CD4-positive, alpha-beta memory T cell (primary cell): Measurements from ENCODE around the gene TIGD1. TPM values are rescaled to one million over a fixed set of nuclear protein-coding genes. Genes with fewer than 3 reads are reported as not detected.
A peak's percentile ranks its signal among the peaks of the same experiment; 100 is the strongest.

Experiments used
- CTCF ChIA-PET: fragments of 350-600 bp; sonication (Branson Sonifier 250); formaldehyde crosslinking; loops from one replicate; lab custom pipeline; 2021; ENCODE audit warnings: inconsistent platforms; ENCODE audit not compliant: partially characterized antibody; lab: Charles Lee
- POLR2A ChIA-PET: fragments of 350-600 bp; sonication (Branson Sonifier 250); formaldehyde crosslinking; loops from one replicate; lab custom pipeline; 2021; ENCODE audit not compliant: partially characterized antibody; lab: Charles Lee
- DNase-seq, 5 donors: peaks; one replicate each; pipeline versions ENCODE4 v3.0.0 to v3.0.0-alpha.2; 2020 to 2022; ENCODE audit warnings: mixed read lengths in 1 of 5
- H3K27ac ChIP-seq: one replicate; pipeline ENCODE4 v1.7.0; 2013; ENCODE audit warnings: low read depth, low read length
- H3K27me3 ChIP-seq: 2 replicates; pipeline ENCODE4 v1.7.0; 2013; ENCODE audit warnings: mild to moderate bottlenecking, low read length, moderate library complexity; ENCODE audit not compliant: insufficient read depth
- H3K36me3 ChIP-seq: 2 replicates; pipeline ENCODE4 v1.7.0; 2013; ENCODE audit warnings: mild to moderate bottlenecking, low read length, moderate library complexity; ENCODE audit not compliant: insufficient read depth
- H3K4me1 ChIP-seq: 2 replicates; pipeline ENCODE4 v1.7.0; 2013; ENCODE audit warnings: mild to moderate bottlenecking, low read length, moderate library complexity; ENCODE audit not compliant: insufficient read depth
- H3K4me3 ChIP-seq, 2 donors: one replicate each; pipeline ENCODE4 v1.7.0; 2013; ENCODE audit warnings: low read length in 2 of 2, mild to moderate bottlenecking in 1 of 2
- H3K9me3 ChIP-seq, 2 donors: one replicate each; pipeline ENCODE4 v1.7.0; 2013; ENCODE audit warnings: low read length in 2 of 2, control low read depth in 1 of 2; ENCODE audit not compliant: control insufficient read depth in 1 of 2
- H3K27ac Mint-ChIP-seq, 7 donors: one replicate each; pipeline ENCODE4 v1.8.0; 2020 to 2021; ENCODE audit warnings: mixed read lengths in 7 of 7, mild to moderate bottlenecking in 6 of 7, inconsistent platforms in 3 of 7, moderate library complexity in 3 of 7
- H3K27me3 Mint-ChIP-seq, 2 donors: one replicate each; pipeline ENCODE4 v1.8.0; 2020 to 2021; ENCODE audit warnings: mixed read lengths in 2 of 2
- H3K36me3 Mint-ChIP-seq, 2 donors: one replicate each; pipeline ENCODE4 v1.8.0; 2020 to 2021; ENCODE audit warnings: mixed read lengths in 2 of 2, inconsistent platforms in 1 of 2, mild to moderate bottlenecking in 1 of 2
- H3K4me1 Mint-ChIP-seq, 4 donors: one replicate each; pipeline ENCODE4 v1.8.0; 2020 to 2021; ENCODE audit warnings: mixed read lengths in 4 of 4, mild to moderate bottlenecking in 1 of 4
- H3K4me3 Mint-ChIP-seq, 8 donors: one replicate each; pipeline ENCODE4 v1.8.0; 2020 to 2021; ENCODE audit warnings: mixed read lengths in 8 of 8, mild to moderate bottlenecking in 7 of 8, moderate library complexity in 6 of 8, inconsistent platforms in 3 of 8
- H3K9me3 Mint-ChIP-seq, 8 donors: one replicate each; pipeline ENCODE4 v1.8.0; 2020 to 2021; ENCODE audit warnings: mixed read lengths in 8 of 8, mild to moderate bottlenecking in 5 of 8, inconsistent platforms in 3 of 8, moderate library complexity in 1 of 8
- intact Hi-C: fragments of 100-400 bp; cut with micrococcal nuclease; formaldehyde crosslinking; loops from one replicate; pipeline ENCODE4 v1.15.1; 2023
- polyA plus RNA-seq, 2 donors: library from polyadenylated mRNA; unstranded; fragments of 300-500 nt; fragmentation: Illumina TruSeq; gene quantifications; one replicate each; pipeline ENCODE4 v1.2.3, GENCODE V29; 2021
- total RNA-seq, 2 experiments: library from RNA; stranded (reverse); gene quantifications; one replicate each; pipeline ENCODE4 v1.2.3, GENCODE V29; 2021

The TIGD1 gene
- total and polyA plus RNA-seq, 4 experiments from 2014 or later = 11.8 to 19.3 (median 15.8) TPM

DNA sequence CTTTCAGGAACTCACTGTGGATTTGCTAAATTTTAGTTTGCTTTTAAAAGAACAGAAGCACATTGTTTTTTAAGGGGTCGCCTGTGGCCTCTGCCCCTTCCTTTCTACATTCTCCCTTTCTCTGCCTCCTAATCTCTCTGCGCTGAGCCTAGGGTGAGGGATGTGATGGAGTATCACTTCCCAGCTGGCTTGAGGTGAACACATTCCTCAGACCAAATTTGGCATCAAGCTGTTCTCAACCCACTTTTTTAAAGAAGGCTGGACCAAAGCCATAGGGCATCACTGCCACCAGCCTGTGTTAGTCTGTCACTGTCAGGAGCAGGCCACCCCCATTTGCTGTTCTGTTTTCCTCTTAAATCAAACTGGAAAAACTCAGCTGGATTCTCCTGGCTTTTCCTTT is 27.5 kb upstream of the TIGD1 start:
- Mint-ChIP-seq H3K4me1 (peaks cover 0 to 2% (median 0%) of the 10 kb centered on the region in 4 donors), H3K9me3 (peaks cover 0 to 2% (median 0%) of the 10 kb centered on the region in 8 donors), H3K27me3 (no peaks in the 10 kb centered on the region), H3K27ac (peak overlapping the region in 1 of 7 donors; percentile 74), H3K4me3 (no peak overlapping the region), H3K36me3 (peaks cover 59 to 74% of the 10 kb centered on the region in 2 donors)
- H3K27ac ChIP-seq = no peak overlapping the region
- no peaks in the 10 kb centered on the region for H3K4me1 ChIP-seq
- POLR2A ChIA-PET = interaction anchor here (1.8 kb wide), 1 partner anchor 27 kb away, joined by 6 read pairs; the partner anchor contains the start of genes EIF4E2 and TIGD1
- CTCF ChIA-PET = interaction anchor here (1.5 kb wide), 1 partner anchor 9 kb away, joined by 3 read pairs; no protein-coding TSS in a partner anchor
- no peaks in the 10 kb centered on the region for H3K9me3 ChIP-seq
- DNase-seq = no peak
- H3K27me3 ChIP-seq = no peaks in the 10 kb centered on the region
- intact Hi-C loops = no loop called here
- H3K36me3 ChIP-seq = peaks cover 29% of the 10 kb centered on the region
- H3K4me3 ChIP-seq = no peak overlapping the region

DNA sequence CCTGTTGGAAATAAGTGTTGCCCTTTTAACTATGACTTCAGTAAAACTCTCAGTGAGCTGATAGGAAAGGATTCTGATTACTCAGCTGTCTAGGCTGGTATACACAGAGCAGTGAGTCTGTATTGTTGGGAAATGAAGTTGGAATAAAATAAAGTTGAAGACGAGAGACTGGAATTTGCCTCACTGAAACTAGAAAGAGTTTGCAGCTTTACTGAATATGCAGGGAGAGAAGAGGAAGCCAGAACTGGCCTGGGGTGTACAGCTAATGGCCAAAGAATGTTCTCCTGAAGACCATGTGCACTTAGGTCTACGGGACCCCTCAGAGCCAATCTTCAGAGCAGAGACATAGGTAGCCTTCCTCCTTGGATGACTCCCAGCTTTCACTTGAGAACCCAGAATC is 26.6 kb upstream of the TIGD1 start:
- peaks cover 51 to 71% of the 10 kb centered on the region in 2 donors for H3K36me3 Mint-ChIP-seq
- POLR2A ChIA-PET = interaction anchor here (1.8 kb wide), 1 partner anchor 26 kb away, joined by 6 read pairs; the partner anchor contains the start of genes EIF4E2 and TIGD1
- H3K4me3 Mint-ChIP-seq = no peak overlapping the region
- H3K9me3 Mint-ChIP-seq = no peaks in the 10 kb centered on the region
- no peaks in the 10 kb centered on the region for H3K27me3 Mint-ChIP-seq
- intact Hi-C loops = no loop called here
- no peak for DNase-seq
- Histone ChIP-seq H3K36me3 (peaks cover 31% of the 10 kb centered on the region), H3K27ac (no peak overlapping the region), H3K4me3 (no peak overlapping the region), H3K9me3 (no peaks in the 10 kb centered on the region), H3K27me3 (no peaks in the 10 kb centered on the region), H3K4me1 (no peaks in the 10 kb centered on the region)
- peak overlapping the region in 1 of 7 donors; percentile 25 for H3K27ac Mint-ChIP-seq
- CTCF ChIA-PET = no interaction called here
- H3K4me1 Mint-ChIP-seq = peaks cover 0 to 2% (median 0%) of the 10 kb centered on the region in 4 donors

DNA sequence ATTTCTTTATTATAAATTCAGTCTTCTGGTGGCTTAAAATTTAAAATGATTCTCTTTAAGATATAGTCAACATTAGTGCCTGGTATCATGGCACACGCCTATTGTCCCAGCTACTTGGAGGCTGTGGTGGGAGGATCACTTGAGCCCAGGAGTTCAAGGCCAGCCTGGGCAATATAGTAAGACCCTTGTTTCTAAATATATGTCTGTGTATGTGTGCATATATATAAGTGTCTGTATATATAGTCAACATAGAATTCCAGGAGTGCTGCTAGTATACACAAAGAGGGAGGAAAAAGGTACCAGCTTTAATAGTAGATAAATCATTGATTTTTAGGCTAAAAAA is 25.0 kb upstream of the TIGD1 start:
- Histone ChIP-seq H3K36me3 (peaks cover 28% of the 10 kb centered on the region), H3K27me3 (no peaks in the 10 kb centered on the region), H3K27ac (no peak overlapping the region), H3K4me3 (no peak overlapping the region), H3K4me1 (no peaks in the 10 kb centered on the region), H3K9me3 (no peaks in the 10 kb centered on the region)
- POLR2A ChIA-PET = no interaction called here
- H3K36me3 Mint-ChIP-seq = peaks cover 51 to 71% of the 10 kb centered on the region in 2 donors
- H3K4me3 Mint-ChIP-seq = no peak overlapping the region
- H3K27me3 Mint-ChIP-seq = no peaks in the 10 kb centered on the region
- H3K27ac Mint-ChIP-seq = no peak overlapping the region
- no peak for DNase-seq
- intact Hi-C loops = no loop called here
- H3K9me3 Mint-ChIP-seq = no peaks in the 10 kb centered on the region
- CTCF ChIA-PET = no interaction called here
- H3K4me1 Mint-ChIP-seq = peaks cover 0 to 2% (median 0%) of the 10 kb centered on the region in 4 donors

DNA sequence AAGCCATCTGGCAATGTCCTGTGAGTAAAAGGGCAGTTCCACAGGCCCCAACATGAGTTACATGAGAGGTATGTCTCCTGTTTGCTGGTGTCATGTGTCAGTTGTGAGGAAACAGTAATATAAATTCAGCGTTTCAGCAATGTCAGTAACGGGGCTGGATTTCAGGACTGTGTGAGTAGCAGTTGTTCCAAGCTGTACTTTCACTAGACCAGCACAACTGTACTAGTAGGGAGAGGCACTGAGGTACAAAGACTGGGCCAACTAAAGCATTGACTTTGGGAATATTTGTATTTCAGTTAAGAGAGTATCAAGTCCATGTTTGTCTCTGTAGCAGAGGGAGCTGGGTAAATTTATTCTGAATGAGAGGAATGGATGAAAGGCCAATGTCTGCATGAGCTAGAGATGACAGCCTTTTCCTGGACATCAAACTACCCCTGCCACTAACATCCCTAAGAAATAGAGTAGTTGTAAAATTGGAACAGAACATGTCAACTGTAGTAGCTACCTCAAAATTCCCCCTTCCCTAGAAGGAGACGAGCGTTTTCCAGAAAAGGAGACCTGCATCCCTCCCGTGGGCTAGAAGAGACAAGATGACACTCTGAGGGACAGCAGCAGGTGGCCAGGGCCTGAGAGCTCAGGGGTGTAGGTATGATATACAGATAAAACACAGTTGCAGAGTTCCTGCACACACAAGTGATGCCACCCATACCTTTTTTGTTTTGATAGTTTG is 24.5 kb upstream of the TIGD1 start:
- H3K9me3 ChIP-seq = no peaks in the 10 kb centered on the region
- Mint-ChIP-seq H3K27ac (peak overlapping the region in 1 of 7 donors; percentile 46), H3K9me3 (no peaks in the 10 kb centered on the region), H3K4me3 (no peak overlapping the region), H3K4me1 (peaks cover 0 to 4% (median 0%) of the 10 kb centered on the region in 4 donors), H3K36me3 (peaks cover 51 to 73% of the 10 kb centered on the region in 2 donors), H3K27me3 (no peaks in the 10 kb centered on the region)
- H3K27me3 ChIP-seq = no peaks in the 10 kb centered on the region
- ChIA-PET CTCF (no interaction called here), POLR2A (no interaction called here)
- H3K27ac ChIP-seq = no peak overlapping the region
- intact Hi-C loops = no loop called here
- peaks cover 31% of the 10 kb centered on the region for H3K36me3 ChIP-seq
- no peaks in the 10 kb centered on the region for H3K4me1 ChIP-seq
- DNase-seq = no peak
- H3K4me3 ChIP-seq = no peak overlapping the region

DNA sequence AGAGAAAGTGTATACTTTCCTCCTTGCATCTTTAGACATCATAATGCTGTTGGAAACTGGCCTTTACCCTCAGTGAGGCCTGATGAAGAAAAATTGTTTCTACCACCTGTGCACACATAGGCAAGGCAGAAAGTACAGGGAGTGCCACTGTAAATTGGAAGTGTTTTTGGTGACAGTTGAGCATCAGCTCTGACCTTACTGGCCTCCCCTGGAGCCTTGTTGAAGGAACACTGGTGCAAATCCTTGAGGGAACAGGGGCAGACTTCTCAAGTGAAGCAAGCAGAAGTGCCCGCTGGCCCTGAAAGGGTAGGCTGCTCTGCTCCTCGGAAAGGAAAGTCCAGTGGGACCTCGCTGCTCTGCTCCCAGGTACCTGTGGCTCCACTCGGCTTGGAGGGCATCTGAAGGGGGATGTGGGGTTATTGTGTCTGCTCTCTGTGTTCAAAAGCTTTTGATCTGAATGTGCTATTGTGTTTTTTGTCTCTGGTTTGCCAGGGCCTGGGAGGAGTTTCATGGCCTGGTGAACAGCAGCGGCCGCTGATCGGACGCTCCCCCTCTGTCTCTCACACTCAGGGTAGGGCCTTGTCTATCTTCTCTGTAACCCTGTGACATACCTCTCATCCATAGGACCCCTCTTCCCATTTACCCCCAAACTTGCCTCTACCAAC is 23.5 kb upstream of the TIGD1 start:
- Mint-ChIP-seq H3K9me3 (no peaks in the 10 kb centered on the region), H3K36me3 (peaks cover 59 to 79% of the 10 kb centered on the region in 2 donors), H3K27ac (peak overlapping the region in 1 of 7 donors; percentile 2), H3K27me3 (no peaks in the 10 kb centered on the region), H3K4me1 (peaks cover 0 to 4% (median 0%) of the 10 kb centered on the region in 4 donors), H3K4me3 (no peak overlapping the region)
- no peak overlapping the region for H3K4me3 ChIP-seq
- intact Hi-C loops = no loop called here
- no peaks in the 10 kb centered on the region for H3K9me3 ChIP-seq
- no peak overlapping the region for H3K27ac ChIP-seq
- ChIA-PET POLR2A (no interaction called here), CTCF (no interaction called here)
- no peak for DNase-seq
- no peaks in the 10 kb centered on the region for H3K27me3 ChIP-seq
- H3K4me1 ChIP-seq = no peaks in the 10 kb centered on the region
- peaks cover 40% of the 10 kb centered on the region for H3K36me3 ChIP-seq

DNA sequence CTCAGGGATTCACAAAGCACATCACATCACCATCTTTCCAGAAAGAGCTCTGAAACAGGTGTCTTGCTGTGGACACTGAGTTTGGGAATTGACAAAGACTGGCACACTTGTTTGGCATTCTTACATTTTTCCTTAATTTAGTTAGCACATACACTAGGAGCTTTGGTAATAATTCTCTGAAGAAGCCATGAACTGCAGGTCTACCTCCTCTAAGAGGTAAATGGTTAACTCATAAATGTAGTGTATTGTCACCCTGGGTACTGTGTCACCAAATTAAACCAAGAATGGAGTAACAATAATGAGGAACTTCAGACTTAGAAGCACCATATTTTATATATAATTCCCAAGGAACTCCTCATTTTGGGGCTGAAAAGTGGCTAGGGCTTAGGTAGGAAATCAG is 22.7 kb upstream of the TIGD1 start:
- Histone ChIP-seq H3K9me3 (no peaks in the 10 kb centered on the region), H3K36me3 (peaks cover 49% of the 10 kb centered on the region), H3K4me3 (no peak overlapping the region), H3K4me1 (no peaks in the 10 kb centered on the region), H3K27me3 (no peaks in the 10 kb centered on the region), H3K27ac (no peak overlapping the region)
- H3K36me3 Mint-ChIP-seq = peaks cover 64 to 82% of the 10 kb centered on the region in 2 donors
- ChIA-PET POLR2A (no interaction called here), CTCF (no interaction called here)
- H3K27me3 Mint-ChIP-seq = no peaks in the 10 kb centered on the region
- no peak for DNase-seq
- no peak overlapping the region for H3K4me3 Mint-ChIP-seq
- peak overlapping the region in 1 of 7 donors; percentile 13 for H3K27ac Mint-ChIP-seq
- H3K4me1 Mint-ChIP-seq = peaks cover 0 to 2% (median 0%) of the 10 kb centered on the region in 4 donors
- no peaks in the 10 kb centered on the region for H3K9me3 Mint-ChIP-seq
- intact Hi-C loops = no loop called here

DNA sequence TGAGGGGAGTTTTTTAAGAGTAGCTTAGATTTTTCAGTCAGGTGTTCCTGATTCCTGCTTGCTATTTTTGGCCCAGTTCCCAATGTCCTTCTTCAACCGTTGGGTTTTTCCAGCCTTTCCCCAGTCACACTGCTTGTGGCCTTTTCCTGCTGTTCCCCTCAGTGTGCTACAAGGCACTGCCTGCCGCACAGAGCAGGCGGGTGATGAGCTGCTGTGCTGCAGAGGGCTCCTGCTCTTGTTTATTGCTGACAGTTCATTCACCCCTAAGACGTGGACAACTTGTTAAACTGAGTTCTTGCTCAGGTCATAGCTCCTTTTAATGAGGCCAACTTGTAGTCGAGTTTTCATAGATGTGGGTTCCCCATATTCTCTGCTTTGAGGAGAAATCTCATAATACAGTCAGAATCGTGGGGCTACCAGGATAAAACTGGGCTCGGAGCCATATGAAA is 20.7 kb upstream of the TIGD1 start:
- Mint-ChIP-seq H3K9me3 (no peaks in the 10 kb centered on the region), H3K4me1 (peaks cover 0 to 2% (median 0%) of the 10 kb centered on the region in 4 donors), H3K27me3 (no peaks in the 10 kb centered on the region), H3K4me3 (no peak overlapping the region), H3K27ac (no peak overlapping the region), H3K36me3 (peaks cover 71 to 87% of the 10 kb centered on the region in 2 donors)
- H3K9me3 ChIP-seq = no peaks in the 10 kb centered on the region
- DNase-seq = no peak
- H3K36me3 ChIP-seq = peaks cover 69% of the 10 kb centered on the region
- intact Hi-C loops = no loop called here
- H3K27ac ChIP-seq = no peak overlapping the region
- H3K27me3 ChIP-seq = no peaks in the 10 kb centered on the region
- H3K4me1 ChIP-seq = no peaks in the 10 kb centered on the region
- CTCF ChIA-PET = no interaction called here
- no peak overlapping the region for H3K4me3 ChIP-seq
- POLR2A ChIA-PET = no interaction called here
